ENCODE measurements around the gene OPCML.

DNA sequence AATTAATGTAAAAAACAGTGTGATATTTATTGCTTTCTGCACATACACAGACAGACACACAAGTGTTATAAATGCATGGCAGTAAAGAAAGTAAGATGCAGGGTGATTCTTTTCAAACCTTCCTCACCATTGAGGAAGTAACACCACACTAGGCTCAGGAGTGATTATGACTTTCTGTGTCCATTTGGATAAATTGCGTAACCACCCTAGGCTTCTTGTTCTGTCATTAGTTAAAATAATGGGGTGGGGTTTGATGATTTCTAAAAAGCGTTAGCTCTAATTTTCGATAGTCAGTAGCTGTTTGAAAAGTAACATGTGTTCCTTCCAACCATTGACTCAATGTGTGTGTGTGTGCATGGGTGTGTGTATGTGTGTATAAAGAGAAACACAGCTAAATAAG, 1081.7 kb downstream of the OPCML start:
- TF ChIP-seq, protein P1, sequence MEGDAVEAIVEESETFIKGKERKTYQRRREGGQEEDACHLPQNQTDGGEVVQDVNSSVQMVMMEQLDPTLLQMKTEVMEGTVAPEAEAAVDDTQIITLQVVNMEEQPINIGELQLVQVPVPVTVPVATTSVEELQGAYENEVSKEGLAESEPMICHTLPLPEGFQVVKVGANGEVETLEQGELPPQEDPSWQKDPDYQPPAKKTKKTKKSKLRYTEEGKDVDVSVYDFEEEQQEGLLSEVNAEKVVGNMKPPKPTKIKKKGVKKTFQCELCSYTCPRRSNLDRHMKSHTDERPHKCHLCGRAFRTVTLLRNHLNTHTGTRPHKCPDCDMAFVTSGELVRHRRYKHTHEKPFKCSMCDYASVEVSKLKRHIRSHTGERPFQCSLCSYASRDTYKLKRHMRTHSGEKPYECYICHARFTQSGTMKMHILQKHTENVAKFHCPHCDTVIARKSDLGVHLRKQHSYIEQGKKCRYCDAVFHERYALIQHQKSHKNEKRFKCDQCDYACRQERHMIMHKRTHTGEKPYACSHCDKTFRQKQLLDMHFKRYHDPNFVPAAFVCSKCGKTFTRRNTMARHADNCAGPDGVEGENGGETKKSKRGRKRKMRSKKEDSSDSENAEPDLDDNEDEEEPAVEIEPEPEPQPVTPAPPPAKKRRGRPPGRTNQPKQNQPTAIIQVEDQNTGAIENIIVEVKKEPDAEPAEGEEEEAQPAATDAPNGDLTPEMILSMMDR (IDR thresholded peaks at IDR 0.05), result no peak
- TF ChIP-seq POLR2A (IDR thresholded peaks at IDR 0.05), result no peak

Measured in vagina (tissue), 2 donors.